ENCODE data around the gene EML6.

Gene EML6

DNA sequence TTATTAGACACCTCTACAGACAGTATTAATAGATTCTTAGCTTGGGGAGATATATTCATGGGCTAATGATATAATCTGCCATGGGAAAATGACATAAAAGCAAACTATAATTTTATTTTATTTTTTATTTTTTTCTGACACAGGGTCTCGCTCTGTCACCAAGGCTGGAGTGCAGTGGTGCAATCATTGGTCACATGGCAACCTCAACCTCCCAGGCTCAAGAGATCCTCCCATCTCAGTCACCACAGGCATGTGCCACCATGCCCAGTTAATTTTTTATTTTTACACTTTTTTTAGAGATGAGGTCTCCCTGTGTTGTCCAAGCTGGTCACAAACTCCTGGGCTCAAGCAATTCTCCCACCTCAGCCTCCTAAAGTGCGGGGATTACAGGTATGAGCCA is 287.5 kb downstream of the EML6 start:
- peak; percentile 40 to 52 for DNase-seq

DNA sequence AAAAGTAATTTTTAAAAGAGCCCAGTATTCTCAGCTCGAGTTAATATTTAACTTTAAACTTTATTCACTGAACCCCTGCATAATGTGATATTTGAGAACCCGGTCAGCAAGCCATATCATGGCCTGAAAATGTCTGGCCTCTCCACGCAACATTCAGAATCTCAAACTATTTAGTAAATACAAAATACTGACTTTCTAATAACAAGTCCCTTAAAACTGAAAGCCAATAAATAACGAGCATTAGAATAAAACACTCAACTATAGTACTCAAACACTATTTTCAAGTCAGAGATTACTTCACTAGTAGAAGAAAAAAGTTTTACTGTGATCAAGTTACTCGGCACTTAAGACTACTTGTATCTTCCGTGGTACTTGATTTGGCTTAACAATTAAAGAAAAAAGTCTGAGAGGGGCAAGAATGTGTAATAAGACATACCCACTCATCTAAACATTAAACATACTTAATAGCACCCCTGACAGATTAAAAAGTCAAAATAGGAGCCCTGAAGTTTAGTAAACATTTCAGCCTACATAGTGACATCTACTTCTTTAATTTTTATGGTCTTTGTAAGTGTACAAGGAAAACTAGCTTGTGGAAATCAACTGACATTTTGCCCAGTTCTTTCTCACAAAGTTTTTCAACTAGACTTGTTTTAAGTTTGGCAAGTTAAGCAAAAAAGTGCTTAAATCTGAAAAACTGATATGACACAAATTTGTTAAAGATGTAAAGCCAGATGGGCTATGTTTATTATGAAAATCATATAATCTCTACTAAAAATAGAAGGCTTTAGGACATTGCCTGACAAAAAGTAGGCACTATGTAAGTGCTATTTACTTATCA is 288.6 kb downstream of the EML6 start:
- DNase-seq, result no peak

DNA sequence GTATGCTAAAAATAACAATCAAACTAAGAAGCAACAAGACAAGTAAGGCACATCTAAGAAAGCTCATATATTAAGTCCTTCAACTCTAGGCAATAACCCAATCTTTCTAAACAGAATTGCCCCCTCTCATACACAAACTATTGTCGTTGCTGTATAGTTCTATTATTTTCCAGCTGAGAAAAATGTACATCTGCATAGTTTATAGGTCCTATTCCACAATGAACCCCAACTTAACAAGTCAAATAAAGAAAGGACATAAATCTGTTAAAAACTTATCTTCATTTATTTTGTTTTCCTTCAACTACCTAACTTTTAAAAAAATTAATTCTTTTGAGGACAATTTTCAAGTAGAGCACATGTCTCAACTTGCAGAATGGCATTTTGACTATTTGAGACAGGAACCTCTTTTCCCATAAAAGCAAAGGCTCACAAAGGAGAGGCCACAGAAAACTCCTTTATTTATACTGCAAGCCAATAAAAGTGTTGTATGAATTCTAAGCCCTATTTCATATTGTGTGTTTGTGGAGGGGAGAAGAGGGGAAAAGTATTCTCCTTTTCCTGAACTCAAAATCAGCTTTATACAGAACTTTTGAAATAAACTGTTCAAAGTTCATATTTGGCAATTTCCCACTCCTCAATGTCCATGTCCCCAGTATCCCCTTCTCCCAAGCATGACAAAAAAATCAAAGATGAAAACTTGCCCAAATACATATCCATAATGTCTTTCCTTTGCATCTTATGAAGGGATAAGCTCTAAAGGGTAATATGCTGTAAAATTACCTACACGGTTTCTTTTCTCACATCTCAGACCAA is 289.4 kb downstream of the EML6 start:
- DNase-seq, result no peak

DNA sequence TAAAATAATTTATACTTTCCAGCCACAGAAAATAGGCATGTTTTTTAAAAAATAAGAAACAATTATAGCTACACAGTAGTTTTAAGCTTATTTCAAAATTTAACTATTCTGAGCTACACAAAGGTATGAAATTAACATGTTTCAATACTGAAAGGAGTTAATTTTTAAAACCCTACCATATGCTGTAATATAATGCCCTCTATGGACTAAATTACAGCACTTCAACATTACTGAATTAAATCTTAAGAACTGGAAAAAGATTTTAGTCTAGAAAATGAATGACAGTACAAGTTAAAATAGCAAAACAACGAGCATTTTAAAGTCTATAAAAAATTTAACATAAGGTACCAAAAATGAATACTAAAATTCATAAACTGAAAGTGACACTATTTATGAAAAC is 290.5 kb downstream of the EML6 start:
- DNase-seq, result no peak

DNA sequence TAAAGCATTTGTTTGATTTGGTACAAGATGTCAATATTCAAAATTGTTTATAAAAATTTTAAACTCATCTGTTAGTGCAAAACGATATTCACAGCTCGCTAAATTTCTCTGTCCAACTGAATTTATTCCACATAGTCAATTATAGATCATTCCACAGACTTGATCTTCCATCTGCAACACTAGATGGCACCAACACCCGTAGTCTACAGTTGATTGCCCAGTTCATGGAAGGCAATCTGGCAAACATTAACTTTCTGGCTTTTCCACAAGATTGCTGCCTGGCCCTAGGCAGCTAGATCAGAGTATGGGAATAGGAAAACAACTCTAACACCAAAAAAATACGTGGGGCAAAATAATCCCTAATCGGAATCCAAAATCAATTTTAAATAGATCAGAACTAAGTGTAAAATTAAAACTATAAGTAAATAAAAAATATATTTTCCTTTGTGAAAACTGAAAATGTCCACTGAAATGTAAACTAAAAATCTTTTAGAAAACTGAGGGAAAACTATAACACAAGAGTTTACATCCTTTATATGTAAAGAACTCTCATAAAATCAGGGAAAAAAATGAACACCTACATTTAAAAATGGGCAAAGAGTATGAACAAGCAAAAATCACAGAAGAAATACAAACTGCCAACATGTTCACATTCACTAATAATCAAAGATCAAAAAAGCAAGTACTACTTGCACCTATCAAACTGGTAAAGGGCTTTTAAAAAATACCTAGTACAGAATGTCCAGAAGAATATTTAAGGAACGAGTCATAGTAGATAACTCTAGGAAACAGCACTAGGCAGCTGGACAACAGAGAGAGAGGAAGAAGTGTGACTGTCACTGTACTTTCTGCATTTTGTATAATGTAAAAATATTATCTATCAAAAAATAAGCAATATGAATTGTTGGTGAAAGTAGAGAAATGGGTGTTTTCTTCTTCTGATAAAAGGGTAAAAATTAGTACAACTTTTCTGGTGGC is 291.8 kb downstream of the EML6 start:
- DNase-seq, result peak; percentile 50 to 56

DNA sequence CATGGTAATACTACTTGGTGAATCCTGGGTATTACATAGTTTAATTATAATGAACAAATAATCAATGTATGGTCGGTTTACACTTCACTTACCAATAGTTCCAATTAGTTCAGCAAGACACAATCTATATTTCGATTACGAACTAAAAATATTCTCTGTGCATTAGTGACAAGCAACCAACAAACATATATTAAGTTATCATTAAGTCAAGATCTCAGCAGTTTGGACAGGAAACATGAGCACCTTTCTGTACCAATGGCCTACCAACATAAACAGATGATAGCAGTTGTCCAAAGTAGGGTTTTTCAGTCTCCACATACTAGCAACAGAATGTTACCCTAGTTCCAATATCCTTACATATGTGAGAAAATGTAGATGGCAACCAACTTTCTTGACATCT is 294.0 kb downstream of the EML6 start:
- no peak for DNase-seq

DNA sequence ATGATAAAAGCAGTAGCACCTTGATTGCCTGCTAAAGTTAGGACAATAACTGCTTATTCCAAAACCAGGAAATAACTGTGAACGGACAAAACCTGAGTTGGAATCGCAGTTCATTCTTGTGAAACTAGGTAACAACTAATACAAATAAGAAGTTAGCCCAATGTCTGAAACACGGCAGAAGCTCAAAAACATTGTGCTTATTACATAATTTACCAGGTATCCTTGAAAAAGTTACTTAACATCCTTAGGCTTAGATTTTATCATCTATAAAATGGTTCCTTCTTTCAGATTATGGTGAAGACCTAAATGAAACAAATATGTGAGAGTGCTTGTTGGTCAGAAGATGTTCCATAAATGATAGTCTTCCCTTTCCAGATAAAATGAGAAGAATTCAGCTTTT is 294.4 kb downstream of the EML6 start:
- DNase-seq, result no peak

DNA sequence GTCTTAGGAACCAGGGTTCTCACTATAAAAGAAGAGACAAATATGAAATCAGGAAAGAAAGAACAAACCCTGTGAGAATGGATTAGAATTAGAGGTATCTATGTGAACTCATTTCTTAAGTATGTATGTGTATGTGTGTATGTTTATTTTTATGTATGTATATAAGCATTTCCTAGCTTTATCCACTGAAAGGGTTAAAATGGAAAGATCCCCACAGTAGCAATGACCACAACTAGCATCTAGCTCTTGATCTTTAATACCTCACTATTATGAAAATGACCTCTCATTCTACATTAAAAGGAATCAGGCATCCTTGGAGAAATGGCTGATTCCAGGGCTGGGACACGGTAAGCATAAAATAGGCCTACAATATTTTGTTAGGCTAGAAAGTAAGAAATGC is 295.2 kb downstream of the EML6 start:
- DNase-seq, result no peak

DNA sequence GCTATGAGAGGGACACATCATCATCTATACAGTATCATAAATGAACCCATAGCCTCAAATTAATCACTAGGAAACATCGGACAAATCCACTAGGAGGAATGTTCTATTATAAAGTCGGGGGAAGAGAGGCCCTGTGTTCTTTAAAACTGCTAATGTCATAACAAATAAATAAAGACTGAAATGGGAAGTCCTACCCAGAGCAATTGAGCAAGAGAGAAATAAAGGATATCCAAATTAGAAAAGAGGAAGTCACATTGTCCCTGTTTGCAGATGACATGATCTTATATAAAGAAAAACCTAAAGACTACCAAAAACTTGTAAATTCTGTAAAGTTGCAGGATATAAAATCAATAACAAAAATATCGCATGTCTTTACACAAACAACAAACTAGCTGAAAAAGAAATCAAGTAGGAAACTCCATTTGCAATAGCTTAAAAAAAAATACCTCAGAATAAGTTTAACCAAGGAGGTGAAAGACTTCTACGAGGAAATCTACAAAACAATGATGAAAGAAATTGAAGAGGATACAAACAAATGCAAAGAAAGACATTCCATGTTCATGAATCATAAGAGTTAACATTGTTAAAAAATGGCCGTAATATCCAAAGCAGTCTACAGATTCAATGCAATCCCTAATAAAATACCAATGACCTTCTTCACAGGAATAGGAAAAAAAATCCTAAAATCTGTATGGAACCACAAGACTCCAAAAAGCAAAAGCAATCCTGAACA is 296.2 kb downstream of the EML6 start:
- DNase-seq, result peak; percentile 51 to 92

Data from inflammatory macrophage (primary cell).